ENCODE data around the gene ZFP1. TPM values are rescaled to one million over a fixed set of nuclear protein-coding genes. Genes with fewer than 3 reads are reported as not detected.

Gene ZFP1
- 11.2 to 13.1 TPM (median 12.3 TPM) in 5 replicates for total RNA-seq (2022; extraction: Qiagen RNA extraction)

DNA sequence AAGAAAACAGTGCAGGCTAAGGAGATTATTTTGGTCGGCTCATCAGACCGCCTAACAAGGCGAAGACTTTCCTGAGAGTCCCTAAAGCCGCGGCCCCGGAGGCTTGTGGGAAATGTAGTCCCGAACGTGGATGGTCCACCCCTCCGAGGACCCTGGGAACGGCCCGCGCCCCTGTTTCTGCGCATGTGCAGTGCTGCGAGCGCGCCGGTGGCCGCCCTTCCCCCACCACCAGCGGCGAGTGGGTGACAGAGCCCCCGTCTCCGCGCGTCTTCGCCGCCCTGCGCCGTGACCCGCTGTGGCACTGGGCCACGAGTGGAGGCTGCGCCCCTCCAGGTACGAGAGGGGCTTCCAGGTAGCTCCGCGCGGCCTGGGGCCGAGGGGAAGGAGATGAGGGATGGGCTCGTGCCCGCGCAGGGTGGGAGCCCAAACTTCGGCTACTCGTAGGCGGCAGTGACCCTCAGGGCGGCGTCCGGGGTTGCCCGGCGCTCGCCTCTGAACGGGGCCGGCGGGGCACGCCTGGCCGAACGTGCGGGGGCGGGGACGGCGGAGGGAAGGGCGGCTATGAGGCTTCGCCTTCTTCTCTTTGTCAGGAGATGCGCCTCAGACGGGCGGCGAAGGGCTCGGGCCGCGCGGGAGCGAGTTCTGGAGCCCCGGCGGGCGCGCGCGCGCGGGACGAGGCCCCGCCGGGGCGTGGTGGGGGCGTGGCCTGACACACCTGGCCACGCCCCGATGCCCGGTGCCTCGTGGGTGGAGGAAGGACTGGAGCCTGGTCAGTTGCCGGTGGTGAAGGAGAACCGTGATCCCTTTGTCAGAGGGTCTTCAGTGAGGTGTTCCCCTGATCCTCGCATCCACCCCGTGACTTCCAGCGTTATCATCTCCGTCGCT lies at the start of gene ZFP1:
TSS of gene ZFP1 (plus strand) at position 214 of the 885 bp plus-strand sequence. CDS start 4,428 bp downstream, outside the sequence.

DNA sequence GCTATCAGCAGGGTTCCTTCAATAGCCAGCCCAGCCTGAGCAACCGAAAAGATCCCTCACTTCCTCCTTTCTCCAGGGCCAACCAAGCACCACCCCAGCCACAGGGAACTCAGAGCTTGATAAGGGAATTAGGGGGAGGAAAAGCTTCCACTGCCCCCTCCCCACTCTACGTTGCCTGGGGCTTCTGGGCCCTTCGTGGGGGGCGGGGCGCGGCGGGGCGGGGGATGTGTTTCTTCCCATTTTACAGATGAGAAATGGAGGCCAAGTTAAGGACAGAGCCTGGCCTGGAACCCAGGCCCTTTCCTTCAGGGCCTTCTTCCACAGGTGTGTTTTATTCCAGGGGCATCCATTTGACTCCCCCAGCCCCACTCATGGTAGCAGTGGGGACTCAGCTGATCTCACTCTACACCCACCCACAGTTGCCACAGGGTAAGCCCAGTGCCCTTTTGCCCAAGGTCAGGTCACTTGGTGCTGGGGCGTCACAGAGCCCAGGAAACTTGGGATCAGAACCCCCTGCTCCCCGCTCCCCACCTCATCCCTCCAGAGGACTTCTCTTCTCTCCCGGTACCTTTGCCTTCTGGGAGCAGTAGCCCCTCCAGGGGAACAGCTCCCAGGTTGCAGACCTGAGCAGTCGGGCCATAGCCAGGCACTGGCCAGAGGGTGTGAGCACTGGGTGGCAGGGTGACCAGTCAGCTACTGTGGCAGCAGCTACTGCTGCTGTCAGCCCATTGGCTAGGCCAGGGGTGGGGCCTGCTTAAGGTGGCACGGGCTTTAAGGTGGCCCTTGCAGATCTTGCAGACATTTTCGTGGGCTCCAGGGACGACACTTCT lies 32.0 kb upstream of the ZFP1 start, which contains the start of gene LDHD:
TSS of gene LDHD (minus strand) at position 700 of the 830 bp plus-strand sequence. CDS start at position 640, 60 bp downstream.

DNA sequence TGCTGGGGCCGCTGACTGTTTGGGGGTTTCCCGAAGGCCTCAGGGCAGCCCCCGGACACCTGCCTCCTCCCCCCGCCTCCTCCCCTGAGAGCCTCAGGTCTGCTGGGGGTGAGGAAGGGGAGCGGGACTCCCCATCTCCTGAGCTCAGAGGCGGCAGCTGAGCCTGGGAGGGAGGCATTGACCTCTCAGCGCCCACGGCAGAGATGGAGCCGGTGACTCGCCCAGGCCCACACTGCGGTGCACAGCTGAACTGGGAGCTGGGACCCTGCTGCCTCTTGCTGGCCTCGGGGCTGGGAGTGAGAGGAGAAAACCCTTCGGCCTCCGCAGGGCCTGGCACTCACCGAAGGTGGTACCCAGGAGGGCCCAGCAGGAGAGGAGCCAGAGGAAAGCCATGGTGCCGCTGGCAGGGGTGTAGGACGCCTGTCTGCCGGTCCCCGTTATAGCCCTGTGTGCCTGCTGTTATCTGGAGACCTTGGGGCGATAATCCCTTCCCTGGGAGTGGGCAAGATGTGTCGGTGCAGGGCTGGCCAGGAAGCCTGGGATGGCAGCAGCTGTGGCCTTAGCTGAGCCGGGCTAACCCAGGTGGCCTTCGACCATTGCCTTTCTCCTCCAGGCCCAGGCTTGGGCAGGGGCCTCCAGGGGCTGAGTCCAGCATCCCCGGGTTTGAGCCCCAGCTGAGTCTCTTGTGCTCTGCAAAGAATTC lies 58.6 kb downstream of the ZFP1 start, which contains the start of gene CTRB2:
TSS of gene CTRB2 (minus strand) at position 413 of the 703 bp plus-strand sequence. CDS start at position 393, 20 bp downstream.

DNA sequence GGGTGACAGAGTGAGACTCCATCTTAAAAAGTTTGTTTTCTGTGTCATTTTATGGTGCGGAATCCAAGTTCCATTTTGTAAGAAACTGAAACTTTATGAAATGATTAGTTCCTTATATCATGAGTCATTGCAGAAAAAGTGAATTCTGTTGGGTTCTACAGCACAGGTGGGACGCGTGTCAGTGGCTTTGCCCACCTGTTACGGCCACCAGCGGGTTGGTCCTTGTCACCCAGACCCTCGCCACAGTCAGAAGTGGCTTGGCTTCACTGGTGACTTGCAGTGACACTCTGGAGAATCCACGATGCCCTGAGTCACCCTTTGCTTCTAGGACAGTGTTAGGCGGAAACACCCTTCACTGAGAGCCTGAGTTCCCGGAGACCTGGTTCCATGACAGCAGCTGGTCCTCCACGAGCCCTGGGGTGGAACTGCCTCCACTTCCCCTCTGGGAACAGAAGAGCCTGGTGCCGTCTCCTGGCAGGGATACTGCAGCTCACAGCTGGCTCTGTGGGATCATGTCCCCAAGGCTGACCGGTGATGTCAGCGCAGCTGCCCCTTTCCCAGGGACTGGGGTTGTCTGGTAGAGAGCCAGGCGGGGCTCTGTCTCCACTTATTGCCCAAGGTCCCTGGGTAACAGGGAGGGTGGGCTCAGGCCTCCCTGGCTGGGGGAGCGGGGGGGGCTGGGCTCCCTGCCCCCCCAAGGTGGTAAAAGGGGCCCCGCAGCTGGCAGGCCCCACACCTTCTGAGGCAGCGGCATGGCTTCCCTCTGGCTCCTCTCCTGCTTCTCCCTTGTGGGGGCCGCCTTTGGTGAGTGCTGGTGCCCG lies 70.1 kb downstream of the ZFP1 start, which contains the start of gene CTRB1:
TSS of gene CTRB1 (plus strand) at position 733 of the 821 bp plus-strand sequence. CDS start at position 753, 20 bp downstream.

Other genes starting within 250 kb of the ZFP1 start
- 17.2 to 27.1 TPM (median 25.0 TPM) in 5 replicates for gene WDR59, start 163.4 kb upstream of the ZFP1 start, total RNA-seq (2022; extraction: Qiagen RNA extraction)
- gene ZNRF1, start 149.5 kb upstream of the ZFP1 start, total RNA-seq (2022; extraction: Qiagen RNA extraction): 17.4 to 25.6 TPM (median 24.1 TPM) in 5 replicates
- 0.46 to 0.88 TPM (median 0.64 TPM) in 5 replicates for gene LDHD, start 31.7 kb upstream of the ZFP1 start, total RNA-seq (2022; extraction: Qiagen RNA extraction)
- gene CTRB2, start 58.6 kb downstream of the ZFP1 start, total RNA-seq (2022; extraction: Qiagen RNA extraction): 0.07 TPM in 1 of 5 replicates, not detected in the others
- gene CTRB1, start 70.5 kb downstream of the ZFP1 start, total RNA-seq (2022; extraction: Qiagen RNA extraction): 0.18 TPM in 1 of 5 replicates, not detected in the others
- gene BCAR1, start 103.1 kb downstream of the ZFP1 start, total RNA-seq (2022; extraction: Qiagen RNA extraction): 82.0 to 145 TPM (median 139 TPM) in 5 replicates

Measured in A549 treated with dexamethasone at 1 μM for 4 hours (cell line).